Epithelial cell of prostate (primary cell): ENCODE data around the gene CLDN7.
A peak's percentile ranks its signal among the peaks of the same experiment; 100 is the strongest.

Source experiments
- DNase-seq: peaks from one replicate; pipeline ENCODE4 v3.0.0-alpha.2; 2011; ENCODE audit warnings: low read depth, low spot score
- H3K27ac ChIP-seq: fragments of 450-650 bp; 2 replicates; pipeline ENCODE4 v1.5.1; 2017; ENCODE audit warnings: mild to moderate bottlenecking

CLDN7 gene

DNA sequence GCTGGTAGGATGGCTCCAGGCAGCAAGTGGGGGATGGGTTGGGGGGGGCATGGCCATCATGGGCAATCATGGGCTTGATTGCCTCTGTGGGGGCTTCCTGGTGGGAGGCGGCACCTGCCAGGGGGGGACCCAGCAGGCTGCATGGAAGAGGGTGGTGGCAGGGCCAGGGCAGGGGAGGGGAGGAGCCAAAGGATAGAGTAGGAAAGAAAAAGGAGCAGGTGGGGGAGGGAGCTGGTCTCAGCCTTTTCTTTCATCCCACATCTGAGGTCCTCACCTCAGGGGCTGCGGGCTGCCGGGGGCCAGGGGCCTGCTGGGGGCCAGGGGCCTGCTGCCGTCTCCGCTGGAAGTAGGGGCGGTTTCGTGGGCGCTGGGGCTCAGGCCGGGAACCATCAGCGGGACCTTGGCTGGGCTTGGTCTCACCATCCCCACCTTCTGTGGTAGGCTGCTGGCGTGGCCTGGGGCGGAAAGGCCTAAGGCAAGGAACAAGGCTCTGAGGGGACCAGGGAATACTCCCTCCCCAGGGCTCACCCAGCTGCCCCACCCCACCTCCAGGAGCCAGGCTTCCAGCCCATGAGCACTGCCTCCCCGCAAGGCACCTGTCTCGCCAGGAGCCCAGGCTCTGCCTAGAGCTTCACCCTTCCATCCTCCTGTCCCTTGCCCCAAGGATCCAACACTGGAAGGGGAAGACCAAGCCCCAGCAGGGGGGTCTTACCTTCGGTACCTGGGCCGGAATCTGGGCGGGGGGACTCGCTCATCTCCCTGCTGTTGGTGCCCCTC, 27.2 kb upstream of the CLDN7 start:
- DNase-seq = no peak
- H3K27ac ChIP-seq = no peak overlapping the region

- no peak for DNase-seq
- no peak overlapping the region for H3K27ac ChIP-seq
Observed at GRCh38 chr17:7285679-7286078, 23.4 kb upstream of the CLDN7 start.

DNA sequence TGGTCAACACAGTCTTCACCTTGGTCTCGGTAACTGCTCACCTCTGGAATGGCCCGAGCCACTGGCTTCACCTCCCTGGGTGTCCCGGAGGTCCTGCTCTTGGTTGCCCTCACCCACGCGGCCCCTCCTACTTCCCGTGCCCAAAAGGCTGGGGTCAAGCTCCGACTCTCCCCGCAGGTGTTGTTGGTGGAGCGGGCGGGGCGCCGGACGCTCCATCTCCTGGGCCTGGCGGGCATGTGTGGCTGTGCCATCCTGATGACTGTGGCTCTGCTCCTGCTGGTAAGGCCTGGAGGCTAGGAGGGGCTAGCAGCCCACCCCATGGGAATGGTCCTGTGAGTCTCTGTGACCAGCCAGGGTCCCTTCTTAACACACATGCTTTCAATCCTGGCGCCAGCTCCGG, 22.6 kb upstream of the CLDN7 start:
- no peak overlapping the region for H3K27ac ChIP-seq
- no peak for DNase-seq

GRCh38 chr17:7283471-7284216, 21.4 kb upstream of the CLDN7 start:
- no peak overlapping the region for H3K27ac ChIP-seq
- no peak for DNase-seq

GRCh38 chr17:7282752-7283321, 20.6 kb upstream of the CLDN7 start:
- DNase-seq = no peak
- H3K27ac ChIP-seq = no peak overlapping the region

- no peak overlapping the region for H3K27ac ChIP-seq
- DNase-seq = no peak
Observed at GRCh38 chr17:7281953-7282751, 19.9 kb upstream of the CLDN7 start.

DNA sequence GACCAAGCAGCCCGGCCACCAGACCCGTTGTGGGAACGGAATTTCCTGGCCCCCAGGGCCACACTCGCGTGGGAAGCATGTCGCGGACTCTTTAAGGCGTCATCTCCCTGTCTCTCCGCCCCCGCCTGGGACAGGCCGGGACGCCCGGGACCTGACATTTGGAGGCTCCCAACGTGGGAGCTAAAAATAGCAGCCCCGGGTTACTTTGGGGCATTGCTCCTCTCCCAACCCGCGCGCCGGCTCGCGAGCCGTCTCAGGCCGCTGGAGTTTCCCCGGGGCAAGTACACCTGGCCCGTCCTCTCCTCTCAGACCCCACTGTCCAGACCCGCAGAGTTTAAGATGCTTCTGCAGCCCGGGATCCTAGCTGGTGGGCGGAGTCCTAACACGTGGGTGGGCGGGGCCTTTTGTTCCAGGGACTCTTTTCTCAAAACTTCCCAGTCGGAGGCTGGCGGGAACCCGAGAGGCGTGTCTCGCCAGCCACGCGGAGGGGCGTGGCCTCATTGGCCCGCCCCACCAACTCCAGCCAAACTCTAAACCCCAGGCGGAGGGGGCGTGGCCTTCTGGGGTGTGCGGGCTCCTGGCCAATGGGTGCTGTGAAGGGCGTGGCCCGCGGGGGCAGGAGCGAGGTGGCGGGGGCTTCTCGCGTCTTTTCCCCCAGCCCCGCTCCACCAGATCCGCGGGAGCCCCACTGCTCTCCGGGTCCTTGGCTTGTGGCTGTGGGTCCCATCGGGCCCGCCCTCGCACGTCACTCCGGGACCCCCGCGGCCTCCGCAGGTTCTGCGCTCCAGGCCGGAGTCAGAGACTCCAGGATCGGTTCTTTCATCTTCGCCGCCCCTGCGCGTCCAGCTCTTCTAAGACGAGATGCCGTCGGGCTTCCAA, 19.0 kb upstream of the CLDN7 start, which contains the start of gene SLC2A4:
Gene SLC2A4 (plus strand): TSS at position 645 of the 879 bp plus-strand sequence. CDS start 217 bp downstream, at position 862.
- peak within 1 kb of the TSS; percentile 66 for H3K27ac ChIP-seq
- peak; percentile 55 for DNase-seq

DNA sequence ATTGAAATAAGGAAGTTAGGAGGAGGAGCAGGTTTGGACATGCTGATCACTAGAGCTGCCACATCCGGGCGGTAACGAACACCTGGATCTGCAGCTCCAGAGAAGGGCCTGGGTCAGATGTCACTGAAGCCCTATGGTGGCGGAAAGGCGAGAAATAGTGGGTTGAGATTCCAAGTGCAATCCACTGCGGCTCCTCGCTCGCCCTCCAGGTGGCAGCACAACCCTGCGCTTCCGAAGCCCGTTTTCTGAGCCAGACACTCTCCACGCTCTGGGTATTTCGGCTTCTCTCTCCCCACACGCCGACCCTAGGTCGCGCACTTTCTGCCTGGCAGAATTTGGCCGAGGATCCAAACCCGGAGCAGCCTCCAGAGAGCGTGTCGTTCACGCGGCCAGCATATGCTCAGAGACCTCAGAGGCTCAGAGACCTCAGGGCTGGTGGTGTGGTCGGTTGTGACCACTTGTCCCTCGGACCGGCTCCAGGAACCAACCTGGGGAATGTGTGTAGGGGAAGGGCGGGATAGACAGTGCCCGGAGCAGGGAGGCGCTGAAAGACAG, 18.3 kb upstream of the CLDN7 start:
- H3K27ac ChIP-seq = peak overlapping the region; percentile 66
- no peak for DNase-seq

GRCh38 chr17:7279448-7279847, 17.2 kb upstream of the CLDN7 start:
- H3K27ac ChIP-seq = peak overlapping the region; percentile 66
- DNase-seq = no peak

- H3K27ac ChIP-seq = peak overlapping the region; percentile 99
- no peak for DNase-seq
Observed at GRCh38 chr17:7266784-7267183, 4.5 kb upstream of the CLDN7 start.

DNA sequence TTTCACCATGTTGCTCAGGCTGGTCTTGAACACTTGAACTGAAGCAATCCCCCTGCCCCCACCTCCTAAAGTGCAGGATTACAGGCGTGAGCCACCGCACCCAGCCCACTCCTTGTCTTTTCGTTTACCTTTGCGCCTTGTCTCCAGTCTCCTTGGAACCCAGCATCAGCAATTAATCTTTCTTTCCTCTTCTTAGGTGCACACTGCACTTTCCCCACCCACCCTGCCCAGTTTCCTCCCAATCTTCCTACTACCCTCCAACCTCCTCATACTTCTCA, 1.5 kb upstream of the CLDN7 start:
- no peak for DNase-seq
- peak overlapping the region; percentile 99 for H3K27ac ChIP-seq

DNA sequence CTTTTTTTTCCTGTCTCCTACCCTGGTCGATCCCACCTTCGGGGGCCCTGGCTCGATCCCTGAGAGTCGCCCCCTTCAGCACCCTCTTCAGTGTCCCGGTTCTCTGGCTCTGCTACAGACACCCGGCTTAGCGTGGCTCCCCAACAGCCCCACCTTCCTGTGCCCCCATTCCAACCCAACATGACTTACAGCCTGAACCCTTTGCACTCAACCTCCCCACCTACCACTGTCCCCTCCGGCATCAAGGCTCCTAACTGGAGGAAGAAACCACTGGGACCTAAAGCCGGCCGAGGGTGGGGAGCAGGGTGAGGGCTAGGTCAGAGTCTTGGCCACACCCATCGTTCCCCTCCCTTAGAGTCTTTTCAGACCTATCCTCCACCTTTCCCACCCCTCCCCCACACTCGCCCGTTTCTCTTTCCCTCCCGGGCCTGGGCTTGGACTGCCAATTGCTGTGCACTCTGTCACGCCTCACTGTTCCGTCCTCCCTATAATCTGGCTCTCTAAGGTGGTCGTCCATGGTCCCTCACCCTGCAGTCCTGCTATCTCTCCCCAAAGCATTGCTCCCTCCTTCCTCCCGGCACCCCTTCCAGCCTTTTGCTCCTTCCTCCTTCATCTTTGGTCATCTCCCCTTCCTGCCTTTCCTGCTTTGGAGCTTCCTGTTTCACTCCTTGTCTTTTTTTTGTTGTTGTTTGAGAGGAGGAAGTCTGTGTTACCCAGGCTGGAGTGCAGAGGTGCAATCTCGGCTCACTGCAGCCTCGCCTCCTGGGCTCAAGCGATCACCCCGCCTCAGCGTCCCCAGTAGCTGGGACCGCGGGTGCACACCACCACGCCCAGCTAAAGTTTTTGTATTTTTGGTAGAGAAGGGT, 890 bp upstream of the CLDN7 start:
- DNase-seq = no peak
- peak overlapping the region; percentile 99 for H3K27ac ChIP-seq

- peak overlapping the region; percentile 99 for H3K27ac ChIP-seq
- DNase-seq = no peak
Observed at GRCh38 chr17:7261379-7262191, 693 bp downstream of the CLDN7 start.

DNA sequence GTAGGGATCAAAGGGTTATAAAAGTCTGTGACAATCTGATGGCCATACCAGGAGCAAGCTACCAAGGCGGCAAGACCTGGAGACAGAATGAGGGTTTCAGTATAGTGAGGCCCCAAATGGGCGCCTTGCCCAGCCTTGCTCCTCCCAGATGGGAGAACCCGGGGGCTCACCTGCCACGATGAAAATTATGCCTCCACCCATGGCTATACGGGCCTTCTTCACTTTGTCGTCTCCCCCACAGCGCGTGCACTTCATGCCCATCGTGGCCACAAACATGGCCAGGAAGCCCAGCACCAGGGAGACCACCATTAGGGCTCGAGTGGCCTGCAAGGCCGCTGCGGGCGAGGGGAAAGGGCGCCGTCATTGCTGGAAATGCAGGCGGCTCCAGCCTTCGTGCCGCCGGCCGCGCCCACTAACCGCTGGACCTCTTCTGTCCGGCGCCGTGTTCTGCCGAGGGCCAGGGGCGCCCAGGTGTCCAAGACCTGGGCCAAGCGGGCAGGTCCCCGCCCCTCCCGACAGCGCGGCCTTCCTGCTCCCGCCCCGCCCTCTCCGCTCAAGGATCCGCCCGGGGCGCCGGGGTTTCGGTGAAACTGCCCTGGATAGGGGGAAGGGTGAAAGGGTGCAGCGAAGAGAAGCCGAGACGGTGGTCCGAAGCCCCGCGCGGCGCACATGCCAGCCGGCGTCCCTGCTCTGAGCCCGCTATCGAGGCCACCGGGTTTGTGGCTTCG, 1.5 kb downstream of the CLDN7 start:
- peak overlapping the region; percentile 99 for H3K27ac ChIP-seq
- no peak for DNase-seq

DNA sequence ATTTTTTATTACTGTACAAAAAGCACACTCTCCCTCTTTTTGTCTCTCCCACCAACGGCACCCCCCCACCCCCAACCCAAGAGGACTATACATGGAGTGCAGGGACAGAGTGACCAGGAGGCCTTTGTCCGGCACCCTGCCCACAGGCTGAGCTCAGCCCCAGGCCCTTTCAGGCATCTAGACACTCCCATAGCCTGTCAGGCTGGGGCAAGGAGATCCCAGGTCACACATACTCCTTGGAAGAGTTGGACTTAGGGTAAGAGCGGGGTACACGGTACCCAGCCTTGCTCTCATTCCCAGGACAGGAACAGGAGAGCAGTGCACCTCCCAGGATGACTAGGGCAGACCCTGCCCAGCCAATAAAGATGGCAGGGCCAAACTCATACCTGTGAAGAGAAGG, 2.1 kb downstream of the CLDN7 start:
- peak overlapping the region; percentile 99 for H3K27ac ChIP-seq
- DNase-seq = no peak

DNA sequence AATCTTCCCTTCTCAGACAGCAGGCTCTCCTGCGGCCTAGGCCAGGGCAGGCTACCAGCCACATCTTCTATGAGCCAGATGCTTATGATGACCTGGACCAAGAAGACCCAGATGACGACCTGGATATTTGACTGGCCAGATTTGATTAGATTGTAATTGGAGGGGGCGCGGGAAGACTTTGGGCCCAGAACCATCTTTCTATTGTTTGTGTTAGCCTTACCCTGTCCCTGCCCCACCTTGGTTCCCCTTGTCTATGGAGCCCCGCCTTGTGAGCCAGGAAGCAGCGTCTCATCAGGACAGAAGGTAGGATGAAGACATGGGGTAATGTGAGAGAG, 2.8 kb downstream of the CLDN7 start:
- H3K27ac ChIP-seq = peak overlapping the region; percentile 99

More for the DNA sequence above, 2.8 kb downstream of the CLDN7 start:
- no peak for DNase-seq
